Gastrocnemius medialis (tissue), 4 donors: ENCODE data around the gene TMX4.

Experiments
- CTCF ChIP-seq, 5 experiments: fragments of 450-650 bp in 3 of 5; fragments of 200-600 bp in 2 of 5; sonication (generic) in 2 of 5; IDR thresholded peaks in 4 of 5; conservative IDR thresholded peaks in 1 of 5; 1 replicate in 4 of 5; 2 replicates in 1 of 5; pipeline ENCODE4 v1.5.1; 2016 to 2019; ENCODE audit warnings: antibody characterized with exemption in 5 of 5, mild to moderate bottlenecking in 3 of 5, moderate library complexity in 3 of 5
- POLR2A ChIP-seq, 2 donors: fragments of 450-650 bp; IDR thresholded peaks; one replicate each; pipeline ENCODE4 v1.6.1; 2017; ENCODE audit warnings: antibody characterized with exemption in 2 of 2, mild to moderate bottlenecking in 2 of 2, moderate library complexity in 2 of 2

DNA sequence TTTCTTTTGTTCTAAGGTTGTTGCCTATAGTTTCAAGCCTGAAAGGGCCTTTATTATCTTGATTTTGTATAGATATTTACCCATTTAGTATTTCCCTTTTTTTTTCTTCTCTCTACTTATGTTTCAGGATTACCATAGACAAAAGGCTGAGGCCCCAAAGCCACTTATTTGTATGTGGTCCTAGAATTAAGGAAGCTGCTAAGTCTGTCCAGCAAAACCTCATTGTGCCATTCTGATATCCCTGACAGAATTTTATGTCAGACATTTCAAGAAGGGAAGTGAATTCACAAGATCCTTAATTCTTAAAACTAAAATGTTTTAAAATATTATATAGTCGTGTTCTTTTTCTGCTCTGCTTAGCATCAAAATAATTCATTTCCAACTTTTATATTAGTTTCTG is 86.2 kb downstream of the TMX4 start:
- TF ChIP-seq POLR2A (IDR thresholded peaks at IDR 0.05) (no peak), CTCF (IDR thresholded peaks at IDR 0.05 in 4 of 5, conservative IDR thresholded peaks at IDR 0.05 in 1 of 5) (no peak)
